ENCODE data around the gene SOCS6. TPM values are rescaled to one million over a fixed set of nuclear protein-coding genes. Genes with fewer than 3 reads are reported as not detected.

Gene SOCS6, protein sequence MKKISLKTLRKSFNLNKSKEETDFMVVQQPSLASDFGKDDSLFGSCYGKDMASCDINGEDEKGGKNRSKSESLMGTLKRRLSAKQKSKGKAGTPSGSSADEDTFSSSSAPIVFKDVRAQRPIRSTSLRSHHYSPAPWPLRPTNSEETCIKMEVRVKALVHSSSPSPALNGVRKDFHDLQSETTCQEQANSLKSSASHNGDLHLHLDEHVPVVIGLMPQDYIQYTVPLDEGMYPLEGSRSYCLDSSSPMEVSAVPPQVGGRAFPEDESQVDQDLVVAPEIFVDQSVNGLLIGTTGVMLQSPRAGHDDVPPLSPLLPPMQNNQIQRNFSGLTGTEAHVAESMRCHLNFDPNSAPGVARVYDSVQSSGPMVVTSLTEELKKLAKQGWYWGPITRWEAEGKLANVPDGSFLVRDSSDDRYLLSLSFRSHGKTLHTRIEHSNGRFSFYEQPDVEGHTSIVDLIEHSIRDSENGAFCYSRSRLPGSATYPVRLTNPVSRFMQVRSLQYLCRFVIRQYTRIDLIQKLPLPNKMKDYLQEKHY
- total RNA-seq = 23.5 and 28.9 TPM in 2 replicates

DNA sequence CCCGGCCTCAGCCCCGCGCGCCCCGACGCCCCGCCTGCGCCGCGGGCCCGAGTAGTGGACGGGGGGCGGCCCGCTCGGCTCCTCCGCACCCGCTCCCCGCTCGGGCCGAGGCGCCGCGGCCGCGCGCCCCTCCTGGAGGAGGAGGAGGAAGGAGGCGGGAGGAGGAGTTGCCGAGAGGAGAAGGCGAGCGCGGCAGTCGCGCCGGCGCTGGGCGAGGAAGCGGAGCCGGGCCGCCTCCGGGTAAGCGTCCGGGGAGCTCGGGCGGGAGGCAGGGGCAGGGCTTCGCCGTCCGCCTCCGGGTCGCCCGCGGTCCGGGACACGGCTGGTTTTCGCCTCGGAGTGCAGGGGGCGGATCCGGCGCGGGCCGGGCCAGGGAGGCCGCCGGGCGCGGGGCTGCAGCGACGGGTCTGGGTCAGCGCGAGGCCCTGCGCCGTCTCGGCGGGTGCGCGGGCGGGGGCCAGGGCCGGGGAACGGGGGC, at the start of gene SOCS6:
TSS of gene SOCS6 (plus strand) at position 195 of the 478 bp plus-strand sequence. CDS start 35,624 bp downstream, outside the sequence.

Other genes with a start within 250 kb of the SOCS6 start
- gene RTTN, start 83.4 kb upstream of the SOCS6 start, total RNA-seq = 13.9 and 15.7 TPM in 2 replicates